ENCODE measurements around the gene ALPG. TPM values are rescaled to one million over a fixed set of nuclear protein-coding genes. Genes with fewer than 3 reads are reported as not detected.

ALPG gene
- total RNA-seq, 2 experiments from 2014 or later, result not detected

DNA sequence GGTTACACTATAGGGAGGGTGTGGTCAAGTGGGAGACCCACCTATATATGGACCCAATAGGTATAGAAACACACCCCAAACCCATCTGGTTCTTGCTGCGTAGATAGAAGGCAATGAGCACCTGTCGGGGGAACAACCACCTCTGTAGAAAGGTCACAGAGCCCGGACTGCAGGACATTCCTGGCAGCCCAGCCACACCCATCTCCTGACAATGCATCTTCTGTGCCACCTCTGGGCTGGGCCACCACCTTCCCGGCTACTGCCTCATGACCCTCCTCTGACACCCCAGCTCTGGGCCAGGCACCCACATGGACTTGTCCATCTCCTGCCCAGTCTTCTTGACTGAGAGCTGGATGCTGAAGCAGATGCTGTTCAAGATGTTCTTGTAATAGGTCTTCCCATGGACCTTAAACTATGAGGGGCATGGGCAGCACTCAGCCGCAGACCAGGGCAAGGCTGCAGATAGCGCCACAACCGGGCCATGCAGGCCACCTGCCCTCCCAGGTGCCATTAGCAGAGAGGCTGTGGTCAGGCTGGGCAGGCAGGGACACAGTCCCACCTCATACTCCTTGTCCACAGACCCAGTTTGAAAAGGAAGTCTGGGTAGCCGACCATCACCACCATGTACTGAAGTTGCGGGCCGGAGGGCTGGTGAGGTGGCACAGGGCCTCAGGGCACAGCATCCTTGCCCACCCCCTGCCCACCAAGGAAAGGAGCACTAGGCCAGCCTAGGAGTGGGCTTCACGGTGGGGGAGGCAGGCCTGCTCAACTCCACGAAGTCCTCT is 9.3 kb downstream of the ALPG start:
- ATAC-seq, result no peak
- no peaks in the 10 kb centered on the region for H3K9me3 Mint-ChIP-seq
- H3K36me3 Mint-ChIP-seq (ENCODE audit: low read depth), result no peaks in the 10 kb centered on the region
- no peak overlapping the region for H3K27ac Mint-ChIP-seq
- DNase-seq, result no peak
- POLR2A ChIA-PET, result no interaction called here
- intact Hi-C loops (cut with micrococcal nuclease), result no loop called here
- TF ChIP-seq, protein P1, sequence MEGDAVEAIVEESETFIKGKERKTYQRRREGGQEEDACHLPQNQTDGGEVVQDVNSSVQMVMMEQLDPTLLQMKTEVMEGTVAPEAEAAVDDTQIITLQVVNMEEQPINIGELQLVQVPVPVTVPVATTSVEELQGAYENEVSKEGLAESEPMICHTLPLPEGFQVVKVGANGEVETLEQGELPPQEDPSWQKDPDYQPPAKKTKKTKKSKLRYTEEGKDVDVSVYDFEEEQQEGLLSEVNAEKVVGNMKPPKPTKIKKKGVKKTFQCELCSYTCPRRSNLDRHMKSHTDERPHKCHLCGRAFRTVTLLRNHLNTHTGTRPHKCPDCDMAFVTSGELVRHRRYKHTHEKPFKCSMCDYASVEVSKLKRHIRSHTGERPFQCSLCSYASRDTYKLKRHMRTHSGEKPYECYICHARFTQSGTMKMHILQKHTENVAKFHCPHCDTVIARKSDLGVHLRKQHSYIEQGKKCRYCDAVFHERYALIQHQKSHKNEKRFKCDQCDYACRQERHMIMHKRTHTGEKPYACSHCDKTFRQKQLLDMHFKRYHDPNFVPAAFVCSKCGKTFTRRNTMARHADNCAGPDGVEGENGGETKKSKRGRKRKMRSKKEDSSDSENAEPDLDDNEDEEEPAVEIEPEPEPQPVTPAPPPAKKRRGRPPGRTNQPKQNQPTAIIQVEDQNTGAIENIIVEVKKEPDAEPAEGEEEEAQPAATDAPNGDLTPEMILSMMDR (IDR thresholded peaks at IDR 0.05), result no peak
- H3K4me1 Mint-ChIP-seq (ENCODE audit: low read depth), result peaks cover 19% of the 10 kb centered on the region
- H3K27me3 Mint-ChIP-seq, result peaks cover 39% of the 10 kb centered on the region
- no peak overlapping the region for H3K4me3 Mint-ChIP-seq
- CTCF ChIA-PET, result no interaction called here

DNA sequence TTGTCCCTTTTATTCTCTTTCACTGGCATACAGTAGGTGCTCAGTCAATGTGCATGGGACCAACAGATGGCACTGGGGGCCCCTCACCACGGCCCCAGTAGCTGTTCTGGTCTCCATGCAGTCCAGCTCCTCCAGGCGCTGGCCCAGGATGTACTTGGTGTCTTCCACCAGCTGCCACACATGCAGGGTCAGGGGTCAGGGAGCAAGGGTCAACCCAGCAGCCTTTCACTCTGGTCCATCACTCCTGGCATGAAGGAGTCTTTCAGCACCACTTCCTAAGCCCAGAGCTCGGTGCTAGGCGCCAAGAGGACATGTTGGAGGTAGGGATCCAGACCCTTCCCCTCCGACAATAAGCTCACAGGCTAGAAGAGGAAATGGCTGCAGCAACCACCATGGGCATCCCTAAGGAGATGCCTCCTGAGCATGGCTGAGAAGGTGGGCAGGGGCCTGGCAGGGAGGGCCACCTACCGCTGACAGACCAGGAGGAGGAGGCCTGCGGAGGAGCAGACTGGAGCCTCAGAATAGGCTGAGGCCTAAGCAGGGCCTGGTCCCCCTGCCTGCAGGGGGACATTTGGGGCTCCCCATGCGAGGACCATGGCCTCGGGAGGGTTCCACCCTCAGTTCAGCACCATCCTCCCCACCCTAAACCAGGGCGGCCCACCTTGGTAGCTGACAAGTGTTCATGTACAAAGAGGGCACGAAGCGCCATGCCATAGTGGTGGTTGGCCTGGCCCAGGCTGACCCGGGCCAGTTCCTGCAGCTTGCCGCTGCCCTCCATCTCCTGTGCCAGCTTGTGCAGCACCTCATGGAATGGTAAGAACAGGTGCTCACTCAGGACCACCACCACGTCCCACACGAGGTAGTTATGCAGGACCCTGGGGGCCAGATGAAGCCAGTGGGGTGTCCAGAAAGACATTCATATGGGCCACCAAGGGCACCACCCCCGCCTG is 10.2 kb downstream of the ALPG start:
- ATAC-seq (no peak), DNase-seq (no peak)
- intact Hi-C loops (cut with micrococcal nuclease), result no loop called here
- Mint-ChIP-seq H3K36me3 (ENCODE audit: low read depth) (no peaks in the 10 kb centered on the region), H3K27me3 (peaks cover 41% of the 10 kb centered on the region), H3K9me3 (peaks cover 1% of the 10 kb centered on the region), H3K4me1 (ENCODE audit: low read depth) (peaks cover 19% of the 10 kb centered on the region), H3K27ac (no peak overlapping the region), H3K4me3 (no peak overlapping the region)
- POLR2A ChIA-PET, result no interaction called here
- TF ChIP-seq, protein P1 (IDR thresholded peaks at IDR 0.05), result no peak
- CTCF ChIA-PET, result interaction anchor here (0.9 kb wide), 1 partner anchor 11 kb away, joined by 3 read pairs; no protein-coding TSS in a partner anchor

DNA sequence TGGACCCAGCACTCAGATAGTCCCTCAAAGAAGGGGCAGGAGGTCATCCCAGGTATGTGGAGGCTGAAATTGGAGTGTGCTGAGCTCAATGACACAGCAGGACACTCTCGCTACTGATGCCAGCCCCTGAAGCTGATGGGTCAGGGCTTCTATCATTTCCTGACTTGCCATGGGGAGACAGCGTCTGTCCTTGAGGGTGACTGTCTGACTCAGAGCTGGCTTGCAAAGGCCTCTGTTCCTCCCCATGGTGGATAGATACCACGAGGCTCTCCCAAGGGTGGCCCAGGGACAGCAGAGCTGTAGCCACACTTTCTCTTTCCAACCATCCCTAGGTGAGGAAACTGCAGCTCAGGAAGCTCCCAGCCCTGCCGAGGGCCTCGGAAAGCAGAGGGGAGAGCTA is 10.8 kb downstream of the ALPG start:
- Mint-ChIP-seq H3K9me3 (peaks cover 3% of the 10 kb centered on the region), H3K4me3 (no peak overlapping the region), H3K27ac (no peak overlapping the region), H3K4me1 (ENCODE audit: low read depth) (peaks cover 17% of the 10 kb centered on the region), H3K36me3 (ENCODE audit: low read depth) (no peaks in the 10 kb centered on the region), H3K27me3 (peaks cover 46% of the 10 kb centered on the region)
- no peak for ATAC-seq
- TF ChIP-seq, protein P1 (IDR thresholded peaks at IDR 0.05), result no peak
- intact Hi-C loops (cut with micrococcal nuclease), result no loop called here
- CTCF ChIA-PET, result interaction anchor here (0.9 kb wide), 1 partner anchor 10 kb away, joined by 3 read pairs; no protein-coding TSS in a partner anchor
- no peak for DNase-seq
- POLR2A ChIA-PET, result no interaction called here

DNA sequence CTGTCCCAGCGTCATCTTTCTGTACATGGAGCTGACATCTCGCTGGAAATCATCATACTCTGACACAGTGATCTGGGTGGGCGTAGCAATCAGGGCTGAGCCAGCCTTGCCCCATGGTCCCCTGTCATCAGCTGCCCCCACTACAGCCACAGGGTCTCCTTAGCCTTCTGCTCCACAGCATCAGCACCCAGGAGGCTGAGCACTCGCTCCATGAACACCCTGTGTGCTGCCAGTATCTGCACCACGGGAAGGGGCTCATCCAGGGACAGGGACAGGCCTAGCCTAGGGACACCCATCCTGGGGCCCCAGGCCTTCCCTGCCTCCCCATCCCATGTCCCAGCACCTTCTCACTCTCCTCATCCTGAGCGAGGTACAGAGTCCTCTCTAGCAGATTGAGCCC is 11.4 kb downstream of the ALPG start:
- ChIA-PET POLR2A (no interaction called here), CTCF (interaction anchor here (0.9 kb wide), 1 partner anchor 9 kb away, joined by 3 read pairs; no protein-coding TSS in a partner anchor)
- Mint-ChIP-seq H3K9me3 (peaks cover 3% of the 10 kb centered on the region), H3K27ac (no peak overlapping the region), H3K27me3 (peaks cover 50% of the 10 kb centered on the region), H3K4me1 (ENCODE audit: low read depth) (peaks cover 12% of the 10 kb centered on the region), H3K4me3 (peak overlapping the region; percentile 4), H3K36me3 (ENCODE audit: low read depth) (no peaks in the 10 kb centered on the region)
- TF ChIP-seq, protein P1 (IDR thresholded peaks at IDR 0.05), result no peak
- DNase-seq (no peak), ATAC-seq (no peak)
- intact Hi-C loops (cut with micrococcal nuclease), result no loop called here
